ENCODE data around the gene FBXL15. TPM values are rescaled to one million over a fixed set of nuclear protein-coding genes. Genes with fewer than 3 reads are reported as not detected.

The FBXL15 gene
- total and polyA plus RNA-seq, 2 of the 13 experiments (the other 11 are each of a cell fraction or from before 2014, with no cell fraction given): 4.3 to 8.3 TPM

DNA sequence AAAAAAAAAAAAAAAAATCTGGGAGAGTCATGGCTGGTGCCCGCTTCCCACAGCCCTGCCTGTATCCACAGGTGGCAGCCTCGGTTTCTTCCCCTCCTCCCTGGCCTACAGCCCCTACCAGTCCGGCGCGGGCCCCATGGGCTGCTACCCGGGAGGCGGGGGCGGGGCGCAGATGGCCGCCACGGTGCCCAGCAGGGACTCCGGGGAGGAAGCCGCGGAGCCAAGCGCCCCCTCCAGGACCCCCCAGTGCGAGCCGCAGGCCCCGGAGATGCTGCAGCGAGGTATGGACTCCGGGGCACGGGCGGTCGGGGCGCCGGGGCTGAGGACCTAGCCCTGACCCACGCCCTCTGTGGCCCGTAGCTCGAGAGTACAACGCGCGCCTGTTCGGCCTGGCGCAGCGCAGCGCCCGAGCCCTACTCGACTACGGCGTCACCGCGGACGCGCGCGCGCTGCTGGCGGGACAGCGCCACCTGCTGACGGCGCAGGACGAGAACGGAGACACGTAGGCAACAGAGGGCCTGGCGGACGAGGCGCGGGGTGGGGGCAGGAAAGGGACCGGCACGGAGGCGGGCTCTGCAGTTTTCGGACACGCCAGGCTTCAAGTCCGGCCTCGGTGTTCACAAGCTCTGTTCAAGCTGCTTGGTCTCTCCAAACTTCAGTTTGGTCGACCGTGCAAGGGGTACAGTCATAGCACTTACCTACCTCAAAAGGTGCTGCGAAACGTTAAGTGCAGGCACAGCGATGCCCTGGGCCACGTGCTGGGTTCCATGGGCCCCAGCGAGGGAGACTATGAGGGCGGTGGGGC lies 21.2 kb upstream of the FBXL15 start (continued):
- TF ChIP-seq, protein P1, sequence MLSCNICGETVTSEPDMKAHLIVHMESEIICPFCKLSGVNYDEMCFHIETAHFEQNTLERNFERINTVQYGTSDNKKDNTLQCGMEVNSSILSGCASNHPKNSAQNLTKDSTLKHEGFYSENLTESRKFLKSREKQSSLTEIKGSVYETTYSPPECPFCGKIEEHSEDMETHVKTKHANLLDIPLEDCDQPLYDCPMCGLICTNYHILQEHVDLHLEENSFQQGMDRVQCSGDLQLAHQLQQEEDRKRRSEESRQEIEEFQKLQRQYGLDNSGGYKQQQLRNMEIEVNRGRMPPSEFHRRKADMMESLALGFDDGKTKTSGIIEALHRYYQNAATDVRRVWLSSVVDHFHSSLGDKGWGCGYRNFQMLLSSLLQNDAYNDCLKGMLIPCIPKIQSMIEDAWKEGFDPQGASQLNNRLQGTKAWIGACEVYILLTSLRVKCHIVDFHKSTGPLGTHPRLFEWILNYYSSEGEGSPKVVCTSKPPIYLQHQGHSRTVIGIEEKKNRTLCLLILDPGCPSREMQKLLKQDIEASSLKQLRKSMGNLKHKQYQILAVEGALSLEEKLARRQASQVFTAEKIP (CRISPR knock-in tag; IDR thresholded peaks at IDR 0.05; ENCODE audit: borderline replicate concordance): no peak
- TF ChIP-seq, protein P2, sequence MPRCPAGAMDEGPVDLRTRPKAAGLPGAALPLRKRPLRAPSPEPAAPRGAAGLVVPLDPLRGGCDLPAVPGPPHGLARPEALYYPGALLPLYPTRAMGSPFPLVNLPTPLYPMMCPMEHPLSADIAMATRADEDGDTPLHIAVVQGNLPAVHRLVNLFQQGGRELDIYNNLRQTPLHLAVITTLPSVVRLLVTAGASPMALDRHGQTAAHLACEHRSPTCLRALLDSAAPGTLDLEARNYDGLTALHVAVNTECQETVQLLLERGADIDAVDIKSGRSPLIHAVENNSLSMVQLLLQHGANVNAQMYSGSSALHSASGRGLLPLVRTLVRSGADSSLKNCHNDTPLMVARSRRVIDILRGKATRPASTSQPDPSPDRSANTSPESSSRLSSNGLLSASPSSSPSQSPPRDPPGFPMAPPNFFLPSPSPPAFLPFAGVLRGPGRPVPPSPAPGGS (CRISPR knock-in tag; IDR thresholded peaks at IDR 0.05): peak; percentile 64; the same call in 1 of the 2 replicates
- TF ChIP-seq NCOR1 (IDR thresholded peaks at IDR 0.05; ENCODE audit: borderline replicate concordance, low read length): no peak
- no peak for TF ChIP-seq HNRNPUL1 (IDR thresholded peaks at IDR 0.05; ENCODE audit: low read depth, low read length)
- TF ChIP-seq, protein P3, sequence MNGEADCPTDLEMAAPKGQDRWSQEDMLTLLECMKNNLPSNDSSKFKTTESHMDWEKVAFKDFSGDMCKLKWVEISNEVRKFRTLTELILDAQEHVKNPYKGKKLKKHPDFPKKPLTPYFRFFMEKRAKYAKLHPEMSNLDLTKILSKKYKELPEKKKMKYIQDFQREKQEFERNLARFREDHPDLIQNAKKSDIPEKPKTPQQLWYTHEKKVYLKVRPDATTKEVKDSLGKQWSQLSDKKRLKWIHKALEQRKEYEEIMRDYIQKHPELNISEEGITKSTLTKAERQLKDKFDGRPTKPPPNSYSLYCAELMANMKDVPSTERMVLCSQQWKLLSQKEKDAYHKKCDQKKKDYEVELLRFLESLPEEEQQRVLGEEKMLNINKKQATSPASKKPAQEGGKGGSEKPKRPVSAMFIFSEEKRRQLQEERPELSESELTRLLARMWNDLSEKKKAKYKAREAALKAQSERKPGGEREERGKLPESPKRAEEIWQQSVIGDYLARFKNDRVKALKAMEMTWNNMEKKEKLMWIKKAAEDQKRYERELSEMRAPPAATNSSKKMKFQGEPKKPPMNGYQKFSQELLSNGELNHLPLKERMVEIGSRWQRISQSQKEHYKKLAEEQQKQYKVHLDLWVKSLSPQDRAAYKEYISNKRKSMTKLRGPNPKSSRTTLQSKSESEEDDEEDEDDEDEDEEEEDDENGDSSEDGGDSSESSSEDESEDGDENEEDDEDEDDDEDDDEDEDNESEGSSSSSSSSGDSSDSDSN (CRISPR knock-in tag; IDR thresholded peaks at IDR 0.05): peak; percentile 91
- TF ChIP-seq NONO (IDR thresholded peaks at IDR 0.05): no peak
- TF ChIP-seq NONO (CRISPR knock-in tag; conservative IDR thresholded peaks at IDR 0.05): peak; percentile 99
- TF ChIP-seq, protein P4, sequence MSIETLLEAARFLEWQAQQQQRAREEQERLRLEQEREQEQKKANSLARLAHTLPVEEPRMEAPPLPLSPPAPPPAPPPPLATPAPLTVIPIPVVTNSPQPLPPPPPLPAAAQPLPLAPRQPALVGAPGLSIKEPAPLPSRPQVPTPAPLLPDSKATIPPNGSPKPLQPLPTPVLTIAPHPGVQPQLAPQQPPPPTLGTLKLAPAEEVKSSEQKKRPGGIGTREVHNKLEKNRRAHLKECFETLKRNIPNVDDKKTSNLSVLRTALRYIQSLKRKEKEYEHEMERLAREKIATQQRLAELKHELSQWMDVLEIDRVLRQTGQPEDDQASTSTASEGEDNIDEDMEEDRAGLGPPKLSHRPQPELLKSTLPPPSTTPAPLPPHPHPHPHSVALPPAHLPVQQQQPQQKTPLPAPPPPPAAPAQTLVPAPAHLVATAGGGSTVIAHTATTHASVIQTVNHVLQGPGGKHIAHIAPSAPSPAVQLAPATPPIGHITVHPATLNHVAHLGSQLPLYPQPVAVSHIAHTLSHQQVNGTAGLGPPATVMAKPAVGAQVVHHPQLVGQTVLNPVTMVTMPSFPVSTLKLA (IDR thresholded peaks at IDR 0.05): no peak
- TF ChIP-seq, protein P5, sequence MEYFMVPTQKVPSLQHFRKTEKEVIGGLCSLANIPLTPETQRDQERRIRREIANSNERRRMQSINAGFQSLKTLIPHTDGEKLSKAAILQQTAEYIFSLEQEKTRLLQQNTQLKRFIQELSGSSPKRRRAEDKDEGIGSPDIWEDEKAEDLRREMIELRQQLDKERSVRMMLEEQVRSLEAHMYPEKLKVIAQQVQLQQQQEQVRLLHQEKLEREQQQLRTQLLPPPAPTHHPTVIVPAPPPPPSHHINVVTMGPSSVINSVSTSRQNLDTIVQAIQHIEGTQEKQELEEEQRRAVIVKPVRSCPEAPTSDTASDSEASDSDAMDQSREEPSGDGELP (IDR thresholded peaks at IDR 0.05; ENCODE audit: borderline replicate concordance, low read depth): peak; percentile 12; the same call in 1 of the 2 replicates
- no peak for TF ChIP-seq ZNF557 (CRISPR knock-in tag; IDR thresholded peaks at IDR 0.05)
- TF ChIP-seq POGZ (CRISPR knock-in tag; IDR thresholded peaks at IDR 0.05): peak; percentile 89
- peak; percentile 62 for TF ChIP-seq GATAD2A (CRISPR knock-in tag; IDR thresholded peaks at IDR 0.05)
- TF ChIP-seq POLR2G (IDR thresholded peaks at IDR 0.05; ENCODE audit: low read depth, low read length): peak; percentile 75
- no peak for TF ChIP-seq SYNCRIP (IDR thresholded peaks at IDR 0.05; ENCODE audit: insufficient read depth, low read depth, low read length)
- no peak for TF ChIP-seq JUN (CRISPR knock-in tag; IDR thresholded peaks at IDR 0.05)
- TF ChIP-seq SIX1 (CRISPR knock-in tag; IDR thresholded peaks at IDR 0.05; ENCODE audit: borderline replicate concordance): no peak
- TF ChIP-seq ZNF556 (CRISPR knock-in tag; IDR thresholded peaks at IDR 0.05; ENCODE audit: borderline replicate concordance): 0 out of 2 replicates have a peak, but pooled peaks have one; percentile 45
- TF ChIP-seq, protein P6, sequence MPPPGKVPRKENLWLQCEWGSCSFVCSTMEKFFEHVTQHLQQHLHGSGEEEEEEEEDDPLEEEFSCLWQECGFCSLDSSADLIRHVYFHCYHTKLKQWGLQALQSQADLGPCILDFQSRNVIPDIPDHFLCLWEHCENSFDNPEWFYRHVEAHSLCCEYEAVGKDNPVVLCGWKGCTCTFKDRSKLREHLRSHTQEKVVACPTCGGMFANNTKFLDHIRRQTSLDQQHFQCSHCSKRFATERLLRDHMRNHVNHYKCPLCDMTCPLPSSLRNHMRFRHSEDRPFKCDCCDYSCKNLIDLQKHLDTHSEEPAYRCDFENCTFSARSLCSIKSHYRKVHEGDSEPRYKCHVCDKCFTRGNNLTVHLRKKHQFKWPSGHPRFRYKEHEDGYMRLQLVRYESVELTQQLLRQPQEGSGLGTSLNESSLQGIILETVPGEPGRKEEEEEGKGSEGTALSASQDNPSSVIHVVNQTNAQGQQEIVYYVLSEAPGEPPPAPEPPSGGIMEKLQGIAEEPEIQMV (CRISPR knock-in tag; IDR thresholded peaks at IDR 0.05; ENCODE audit: low read depth): peak; percentile 99
- no peak for TF ChIP-seq ZNF615 (CRISPR knock-in tag; IDR thresholded peaks at IDR 0.05; ENCODE audit: borderline replicate concordance)
- TF ChIP-seq BRD4 (CRISPR knock-in tag; IDR thresholded peaks at IDR 0.05): peak; percentile 69; the same call in 1 of the 2 replicates

Data from HepG2 (cell line).